ENCODE measurements around the gene NBPF1. TPM values are rescaled to one million over a fixed set of nuclear protein-coding genes. Genes with fewer than 3 reads are reported as not detected.
"Not testable (repeated sequence)": the region's sequence is repeated elsewhere in the genome, so short reads cannot be mapped to it uniquely, and the experiment has no call there.

NBPF1 gene
- total RNA-seq, 1 experiment from 2014 or later = 27.7 TPM

- not testable (repeated sequence) for H2BK120ac ChIP-seq (ENCODE audit: low read depth, low read length, poor library complexity, severe bottlenecking); H4K20me1 ChIP-seq (ENCODE audit: control insufficient read depth, insufficient read depth, insufficient read length); H3T11ph ChIP-seq (ENCODE audit: low read length); H3K79me1 ChIP-seq (ENCODE audit: insufficient read depth, low read depth, low read length, poor library complexity, severe bottlenecking); H3K23ac ChIP-seq (ENCODE audit: insufficient read length, low read depth, low read length); H2BK12ac ChIP-seq (ENCODE audit: insufficient read length, low read depth, low read length); H3K79me2 ChIP-seq (ENCODE audit: insufficient read depth, low read length); H2AK5ac ChIP-seq (ENCODE audit: insufficient read length, low read length); H3K14ac ChIP-seq (ENCODE audit: insufficient read depth, low read length); H2BK20ac ChIP-seq (ENCODE audit: low read depth, low read length, poor library complexity, severe bottlenecking); H3K18ac ChIP-seq (ENCODE audit: insufficient read length, low read depth, low read length); H2BK5ac ChIP-seq (ENCODE audit: insufficient read length, low read length); H2AFZ ChIP-seq (ENCODE audit: low read length); H3K4ac ChIP-seq (ENCODE audit: low read depth, low read length); H3K27ac ChIP-seq (ENCODE audit: insufficient read length, low read depth, low read length); H3K56ac ChIP-seq (ENCODE audit: insufficient read length, low read depth, low read length); H3K9ac ChIP-seq (ENCODE audit: extremely low read depth, insufficient read length, low read length); H3K36me3 Mint-ChIP-seq (ENCODE audit: insufficient read depth in 1 of 3, low read depth in 3 of 3); H2BK15ac ChIP-seq (ENCODE audit: low read depth, low read length); H3K4me2 ChIP-seq (ENCODE audit: insufficient read depth, insufficient read length, low read length); H3K4me1 ChIP-seq (ENCODE audit: insufficient read depth, low read length); H3K9me3 ChIP-seq (ENCODE audit: control insufficient read depth, low read depth, low read length); H3K9me3 Mint-ChIP-seq; H4K5ac ChIP-seq (ENCODE audit: insufficient read length, low read depth, low read length); H3K23me2 ChIP-seq (ENCODE audit: insufficient read length, low read depth, low read length, poor library complexity, severe bottlenecking); H4K91ac ChIP-seq (ENCODE audit: insufficient read length, low read depth, low read length); H3K27me3 Mint-ChIP-seq (ENCODE audit: low read depth); H3K27me3 ChIP-seq (ENCODE audit: insufficient read depth, low read length); H4K8ac ChIP-seq (replicated peaks; ENCODE audit: insufficient read length, low read depth, low read length)
- Mint-ChIP-seq H3K4me1 (peaks cover 13 to 14% of the 10 kb centered on the region in 2 experiments), H3K4me3 (peak overlapping the region; percentile 68 to 70), H3K27ac (peak overlapping the region in 1 of 3 experiments; percentile 25; a peak in 1 of 7 replicates)
- DNase-seq = peak; percentile 79
- no CpG with 5 or more reads among the region's 16 CpGs for WGBS (ENCODE audit: extremely low coverage, insufficient read length, low lambda C conversion rate)
Observed at GRCh38 chr1:16545682-16546095, 67.7 kb downstream of the NBPF1 start.

DNA sequence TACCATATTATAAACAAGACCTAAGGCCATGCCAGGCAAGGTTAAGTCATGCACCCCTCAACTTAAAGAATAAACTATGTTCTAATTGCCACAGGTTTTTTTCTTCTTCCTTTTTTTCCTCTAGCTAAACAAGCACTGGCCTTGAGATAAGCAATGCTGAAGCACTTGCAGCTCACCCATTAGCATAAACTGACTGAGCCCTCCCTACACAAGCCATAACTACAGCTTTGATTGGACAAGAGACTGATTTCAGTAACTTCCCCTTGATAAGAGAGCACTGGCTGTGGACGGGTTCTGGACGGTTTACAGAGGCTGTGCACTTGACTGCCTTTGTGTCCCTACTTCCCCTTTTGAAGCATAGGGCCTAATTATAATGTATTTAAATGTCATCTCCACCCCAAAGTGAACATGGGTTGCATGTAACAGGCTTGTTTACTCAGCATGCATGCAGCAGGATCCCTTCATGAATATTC lies 72.9 kb downstream of the NBPF1 start:
- H2AFZ ChIP-seq (ENCODE audit: low read length); H4K91ac ChIP-seq (ENCODE audit: insufficient read length, low read depth, low read length); H2BK20ac ChIP-seq (ENCODE audit: low read depth, low read length, poor library complexity, severe bottlenecking); H3K79me2 ChIP-seq (ENCODE audit: insufficient read depth, low read length); H2BK5ac ChIP-seq (ENCODE audit: insufficient read length, low read length); H4K8ac ChIP-seq (replicated peaks; ENCODE audit: insufficient read length, low read depth, low read length); H3T11ph ChIP-seq (ENCODE audit: low read length); H3K9ac ChIP-seq (ENCODE audit: extremely low read depth, insufficient read length, low read length); H3K18ac ChIP-seq (ENCODE audit: insufficient read length, low read depth, low read length); H2AK5ac ChIP-seq (ENCODE audit: insufficient read length, low read length); H3K4me1 ChIP-seq (ENCODE audit: insufficient read depth, low read length); H3K27ac ChIP-seq (ENCODE audit: insufficient read length, low read depth, low read length); H3K4ac ChIP-seq (ENCODE audit: low read depth, low read length); H3K27me3 ChIP-seq (ENCODE audit: insufficient read depth, low read length); H4K5ac ChIP-seq (ENCODE audit: insufficient read length, low read depth, low read length); H3K14ac ChIP-seq (ENCODE audit: insufficient read depth, low read length); H2BK120ac ChIP-seq (ENCODE audit: low read depth, low read length, poor library complexity, severe bottlenecking); H3K36me3 Mint-ChIP-seq (ENCODE audit: insufficient read depth in 1 of 3, low read depth in 3 of 3); H4K20me1 ChIP-seq (ENCODE audit: control insufficient read depth, insufficient read depth, insufficient read length); H3K79me1 ChIP-seq (ENCODE audit: insufficient read depth, low read depth, low read length, poor library complexity, severe bottlenecking); H3K9me3 ChIP-seq (ENCODE audit: control insufficient read depth, low read depth, low read length); H3K56ac ChIP-seq (ENCODE audit: insufficient read length, low read depth, low read length); H3K9me3 Mint-ChIP-seq; H3K4me2 ChIP-seq (ENCODE audit: insufficient read depth, insufficient read length, low read length); H2BK12ac ChIP-seq (ENCODE audit: insufficient read length, low read depth, low read length); H3K23ac ChIP-seq (ENCODE audit: insufficient read length, low read depth, low read length); H3K23me2 ChIP-seq (ENCODE audit: insufficient read length, low read depth, low read length, poor library complexity, severe bottlenecking); H2BK15ac ChIP-seq (ENCODE audit: low read depth, low read length): not testable (repeated sequence)
- no CpG with 5 or more reads among the region's 2 CpGs for WGBS (ENCODE audit: extremely low coverage, insufficient read length, low lambda C conversion rate)
- peak overlapping the region; percentile 13 to 50 (median 34); a peak in 3 of 7 replicates for H3K27ac Mint-ChIP-seq
- DNase-seq = peak; percentile 34
- peaks cover 18% of the 10 kb centered on the region for H3K27me3 Mint-ChIP-seq (ENCODE audit: low read depth)
- peak overlapping the region; percentile 38 to 62; a peak in 4 of 5 replicates for H3K4me3 Mint-ChIP-seq
- peaks cover 22 to 24% of the 10 kb centered on the region in 2 experiments for H3K4me1 Mint-ChIP-seq
